WI38 (cell line): ENCODE measurements around the gene CNOT3.
"Not testable (repeated sequence)": the region's sequence is repeated elsewhere in the genome, so short reads cannot be mapped to it uniquely, and the experiment has no call there.

Experiments
- H3K4me3 ChIP-seq: 2 replicates; pipeline ENCODE4 v1.5.1; 2011; ENCODE audit warnings: low read depth, mild to moderate bottlenecking, control low read depth, low read length
- TF ChIP-seq, protein P1 (sequence below): IDR thresholded peaks from 2 replicates; pipeline ENCODE4 v1.5.1; 2012; ENCODE audit warnings: low read depth, mild to moderate bottlenecking, control low read depth, low read length

The CNOT3 gene

DNA sequence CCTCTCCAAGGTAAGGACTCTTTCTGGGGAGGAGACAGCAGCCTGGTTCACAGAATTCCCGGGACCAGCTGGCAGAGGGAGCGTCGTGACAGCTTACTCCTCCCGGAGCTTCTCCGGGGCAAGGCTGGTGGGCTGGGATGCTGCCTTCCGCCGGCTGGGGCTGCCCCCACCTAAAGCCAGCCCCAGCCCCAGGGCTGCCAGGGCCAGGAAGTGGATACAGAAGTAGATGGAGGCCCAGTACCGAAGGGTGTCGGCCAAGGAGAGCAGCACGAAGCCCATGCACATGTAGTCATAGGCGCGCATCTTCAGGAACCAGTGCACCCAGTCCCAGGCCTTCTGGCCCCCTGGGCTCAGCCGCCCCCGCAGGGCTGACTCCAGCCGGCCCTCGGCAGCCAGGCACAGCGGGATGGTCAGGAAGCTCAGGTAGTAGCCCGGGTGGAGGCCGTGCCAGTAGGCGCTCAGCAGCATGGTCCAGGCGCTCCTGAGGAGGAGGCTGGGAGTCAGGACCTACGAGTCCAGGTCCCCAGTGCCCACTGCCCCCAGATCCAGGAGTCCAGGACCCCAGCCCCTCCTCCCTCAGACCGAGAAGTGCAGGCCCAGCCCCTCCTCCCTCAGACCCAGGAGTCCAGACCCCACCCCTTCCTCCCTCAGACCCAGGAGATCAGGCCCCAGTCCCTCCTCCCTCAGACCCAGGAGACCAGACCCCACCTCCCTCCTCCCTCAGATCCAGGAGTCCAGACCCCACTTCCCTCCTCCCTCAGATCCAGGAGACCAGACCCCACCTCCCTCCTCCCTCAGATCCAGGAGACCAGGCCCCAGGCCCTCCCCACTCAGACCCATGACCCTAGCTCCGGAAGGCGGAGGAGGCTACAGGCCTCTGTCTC is 36.6 kb downstream of the CNOT3 start:
- no peak overlapping the region for H3K4me3 ChIP-seq
- TF ChIP-seq, protein P1, sequence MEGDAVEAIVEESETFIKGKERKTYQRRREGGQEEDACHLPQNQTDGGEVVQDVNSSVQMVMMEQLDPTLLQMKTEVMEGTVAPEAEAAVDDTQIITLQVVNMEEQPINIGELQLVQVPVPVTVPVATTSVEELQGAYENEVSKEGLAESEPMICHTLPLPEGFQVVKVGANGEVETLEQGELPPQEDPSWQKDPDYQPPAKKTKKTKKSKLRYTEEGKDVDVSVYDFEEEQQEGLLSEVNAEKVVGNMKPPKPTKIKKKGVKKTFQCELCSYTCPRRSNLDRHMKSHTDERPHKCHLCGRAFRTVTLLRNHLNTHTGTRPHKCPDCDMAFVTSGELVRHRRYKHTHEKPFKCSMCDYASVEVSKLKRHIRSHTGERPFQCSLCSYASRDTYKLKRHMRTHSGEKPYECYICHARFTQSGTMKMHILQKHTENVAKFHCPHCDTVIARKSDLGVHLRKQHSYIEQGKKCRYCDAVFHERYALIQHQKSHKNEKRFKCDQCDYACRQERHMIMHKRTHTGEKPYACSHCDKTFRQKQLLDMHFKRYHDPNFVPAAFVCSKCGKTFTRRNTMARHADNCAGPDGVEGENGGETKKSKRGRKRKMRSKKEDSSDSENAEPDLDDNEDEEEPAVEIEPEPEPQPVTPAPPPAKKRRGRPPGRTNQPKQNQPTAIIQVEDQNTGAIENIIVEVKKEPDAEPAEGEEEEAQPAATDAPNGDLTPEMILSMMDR: no peak

GRCh38 chr19:54178581-54179261 is 41.2 kb downstream of the CNOT3 start:
- TF ChIP-seq, protein P1: no peak
- H3K4me3 ChIP-seq: no peak overlapping the region

DNA sequence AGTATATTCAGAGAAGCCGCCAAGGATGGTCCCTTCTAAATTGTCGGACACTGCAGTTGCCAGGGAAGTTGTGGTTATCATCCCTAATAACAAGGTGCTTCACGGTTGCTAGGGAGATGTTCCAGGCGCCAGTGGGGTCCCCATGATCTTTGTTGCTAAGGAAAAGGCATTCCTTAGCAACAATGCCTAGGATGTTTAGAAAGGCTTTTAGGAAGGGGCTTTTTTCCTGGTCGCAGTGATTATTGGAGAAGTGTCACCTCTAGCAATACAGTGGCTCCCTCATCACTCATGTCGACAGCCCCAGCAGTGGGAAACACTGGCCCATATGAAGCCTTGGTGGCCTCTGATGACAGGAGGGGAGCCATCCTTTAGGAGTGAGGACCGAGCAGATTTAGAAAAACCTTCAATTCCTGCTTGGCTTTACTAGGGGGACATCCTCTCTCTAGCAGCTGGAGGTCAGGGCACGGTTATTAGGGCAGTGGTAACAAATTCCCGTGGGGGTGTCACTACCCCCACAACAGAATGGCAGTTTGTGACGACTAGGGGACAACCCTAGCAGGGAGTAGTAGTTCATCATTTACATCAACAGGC is 41.8 kb downstream of the CNOT3 start:
- TF ChIP-seq, protein P1: no peak

DNA sequence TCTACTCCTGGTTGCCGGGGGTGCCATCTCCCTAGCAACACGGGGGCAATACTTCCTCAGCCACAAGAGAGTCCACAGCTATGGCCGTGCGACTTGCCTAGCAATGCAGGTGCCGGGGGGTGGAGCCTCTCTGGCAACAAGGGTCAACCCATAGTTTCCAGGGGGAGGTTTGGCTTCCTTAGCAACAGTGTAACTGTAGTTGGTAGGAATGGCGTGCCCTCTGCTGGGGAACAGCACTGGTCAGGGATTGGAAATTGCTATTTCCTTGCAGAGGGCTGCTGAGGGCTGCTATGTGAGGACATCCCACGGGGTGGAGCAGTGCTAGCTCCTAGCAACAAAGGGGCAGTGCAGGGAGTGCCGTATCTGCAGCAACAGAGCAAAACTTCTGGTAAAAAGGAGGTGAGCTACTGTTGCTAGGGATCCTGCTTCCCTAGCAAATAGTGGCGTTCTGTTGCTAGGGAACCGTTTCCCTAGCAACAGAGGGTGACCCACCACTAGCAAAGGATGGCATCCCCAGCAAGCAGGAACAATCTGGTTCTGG is 42.4 kb downstream of the CNOT3 start:
- TF ChIP-seq, protein P1: peak; percentile 42
- H3K4me3 ChIP-seq: no peak overlapping the region

More for the DNA sequence above, 41.8 kb downstream of the CNOT3 start:
- no peak overlapping the region for H3K4me3 ChIP-seq

DNA sequence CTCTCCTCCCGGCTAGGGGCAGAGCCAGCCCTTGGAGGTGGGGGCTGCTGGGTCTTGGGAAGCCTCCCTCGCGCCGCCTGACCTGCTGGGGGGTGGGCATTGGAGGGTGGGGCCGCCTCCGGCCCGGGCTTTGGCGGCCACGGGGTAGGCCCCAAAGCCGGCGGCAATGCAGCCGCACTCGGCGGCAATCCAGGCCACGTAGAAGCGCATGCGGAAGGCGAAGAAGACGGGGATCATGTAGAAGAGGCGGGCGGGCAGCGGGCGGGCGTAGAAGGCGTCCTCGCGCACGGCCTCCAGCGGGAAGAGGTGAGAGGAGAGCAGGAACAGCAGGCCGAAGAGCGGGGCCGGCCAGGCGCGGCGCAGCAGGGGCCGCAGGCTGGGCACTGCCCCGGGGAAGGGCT is 43.1 kb downstream of the CNOT3 start:
- H3K4me3 ChIP-seq: no peak overlapping the region
- TF ChIP-seq, protein P1: no peak

DNA sequence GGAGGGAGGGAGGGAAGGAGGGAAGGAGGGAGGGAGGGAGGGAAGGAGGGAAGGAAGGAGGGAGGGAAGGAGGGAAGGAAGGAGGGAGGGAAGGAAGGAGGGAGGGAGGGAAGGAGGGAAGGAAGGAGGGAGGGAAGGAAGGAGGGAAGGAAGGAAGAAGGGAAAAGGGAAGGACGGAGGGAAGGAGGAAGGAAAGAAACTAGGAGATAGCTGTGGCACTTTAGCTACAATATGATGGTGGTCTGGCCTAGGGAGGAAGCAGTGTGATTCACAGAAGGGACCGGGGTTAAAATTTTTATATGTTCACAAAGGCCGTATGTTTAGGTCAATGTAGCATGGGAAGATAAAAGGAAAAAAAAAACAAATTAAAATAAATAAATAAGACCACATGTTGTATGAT is 44.3 kb downstream of the CNOT3 start:
- H3K4me3 ChIP-seq: not testable (repeated sequence)

- H3K4me3 ChIP-seq: no peak overlapping the region
- TF ChIP-seq, protein P1: no peak
Measured at GRCh38 chr19:54183431-54183830, 45.9 kb downstream of the CNOT3 start.
